Right atrium auricular region (tissue), 2 donors: ENCODE data around the gene ANKH. TPM values are rescaled to one million over a fixed set of nuclear protein-coding genes. Genes with fewer than 3 reads are reported as not detected.
"Not testable (repeated sequence)": the region's sequence is repeated elsewhere in the genome, so short reads cannot be mapped to it uniquely, and the experiment has no call there.

ENCODE experiments used
- DNase-seq: peaks from one replicate; pipeline ENCODE4 v3.0.0-alpha.2; 2019; ENCODE audit warnings: low spot score
- H3K27ac ChIP-seq, 2 donors: fragments of 200-600 bp; sonication (generic); 1 replicate in 1 of 2; 2 replicates in 1 of 2; pipeline ENCODE4 v1.5.1; 2016 to 2019
- H3K27me3 ChIP-seq, 2 donors: fragments of 200-600 bp; sonication (generic); one replicate each; pipeline versions ENCODE4 v1.5.1 to v1.6.0; 2017 to 2019
- H3K36me3 ChIP-seq: fragments of 200-600 bp; sonication (generic); one replicate; pipeline ENCODE4 v1.5.1; 2016
- H3K4me1 ChIP-seq, 2 donors: fragments of 200-600 bp; sonication (generic); one replicate each; pipeline versions ENCODE4 v1.5.1 to v1.6.0; 2017 to 2019
- H3K4me3 ChIP-seq, 2 donors: fragments of 200-600 bp; sonication (generic); 1 replicate in 1 of 2; 2 replicates in 1 of 2; pipeline ENCODE4 v1.5.1; 2017 to 2019; ENCODE audit warnings: mild to moderate bottlenecking in 1 of 2, moderate library complexity in 1 of 2
- H3K9me3 ChIP-seq, 2 donors: fragments of 200-600 bp; sonication (generic); one replicate each; pipeline ENCODE4 v1.5.1; 2019
- CTCF ChIP-seq, 2 donors: fragments of 200-600 bp; sonication (generic); IDR thresholded peaks; one replicate each; pipeline ENCODE4 v1.5.1; 2019; ENCODE audit warnings: antibody characterized with exemption in 2 of 2
- total RNA-seq, 2 donors: library from RNA; depleted of rRNA; stranded (reverse); fragments of >200 nt; gene quantifications; one replicate each; pipeline ENCODE4 v1.1.0, GENCODE V29; 2016

Gene ANKH
- 10 to 100 TPM; 52.3 to 80.4 TPM for total RNA-seq

GRCh38 chr5:14871214-14872069 lies at the start of gene ANKH:
Gene ANKH (minus strand): TSS chr5:14871778. CDS start chr5:14871447, 331 bp downstream.
- Histone ChIP-seq H3K4me3 (peak within 1 kb of the TSS; percentile 79 to 89), H3K36me3 (no peaks in the 10 kb centered on the region), H3K27me3 (no peaks in the 10 kb centered on the region), H3K4me1 (peaks cover 0 to 20% of the 10 kb centered on the region in 2 donors), H3K9me3 (no peaks in the 10 kb centered on the region), H3K27ac (peak within 1 kb of the TSS; percentile 98)
- no peak for TF ChIP-seq CTCF (IDR thresholded peaks at IDR 0.05)
- peak; percentile 82 for DNase-seq

- no peaks in the 10 kb centered on the region for H3K36me3 ChIP-seq
- peaks cover 0 to 4% of the 10 kb centered on the region in 2 donors for H3K4me1 ChIP-seq
- no peaks in the 10 kb centered on the region for H3K9me3 ChIP-seq
- TF ChIP-seq CTCF (IDR thresholded peaks at IDR 0.05): no peak
- no peak overlapping the region for H3K27ac ChIP-seq
- no peaks in the 10 kb centered on the region for H3K27me3 ChIP-seq
- no peak for DNase-seq
- no peak overlapping the region for H3K4me3 ChIP-seq
Measured at GRCh38 chr5:14920121-14920520, 48.5 kb upstream of the ANKH start.

GRCh38 chr5:14919106-14919505 lies 47.5 kb upstream of the ANKH start:
- H3K4me1 ChIP-seq, H3K27me3 ChIP-seq, H3K36me3 ChIP-seq, DNase-seq, H3K27ac ChIP-seq, H3K4me3 ChIP-seq, H3K9me3 ChIP-seq: not testable (repeated sequence)

GRCh38 chr5:14917719-14918118 lies 46.1 kb upstream of the ANKH start:
- no peak overlapping the region for H3K27ac ChIP-seq
- H3K27me3 ChIP-seq: no peaks in the 10 kb centered on the region
- TF ChIP-seq CTCF (IDR thresholded peaks at IDR 0.05): no peak
- no peak overlapping the region for H3K4me3 ChIP-seq
- H3K36me3 ChIP-seq: no peaks in the 10 kb centered on the region
- H3K9me3 ChIP-seq: no peaks in the 10 kb centered on the region
- no peaks in the 10 kb centered on the region for H3K4me1 ChIP-seq
- DNase-seq: no peak

GRCh38 chr5:14915291-14915952 lies 43.8 kb upstream of the ANKH start:
- H3K9me3 ChIP-seq: no peaks in the 10 kb centered on the region
- no peaks in the 10 kb centered on the region for H3K36me3 ChIP-seq
- no peak for TF ChIP-seq CTCF (IDR thresholded peaks at IDR 0.05)
- H3K4me3 ChIP-seq: no peak overlapping the region
- no peaks in the 10 kb centered on the region for H3K27me3 ChIP-seq
- no peak overlapping the region for H3K27ac ChIP-seq
- no peak for DNase-seq
- no peaks in the 10 kb centered on the region for H3K4me1 ChIP-seq

GRCh38 chr5:14914623-14915260 lies 43.2 kb upstream of the ANKH start:
- no peak for TF ChIP-seq CTCF (IDR thresholded peaks at IDR 0.05)
- Histone ChIP-seq H3K27me3 (no peaks in the 10 kb centered on the region), H3K4me1 (no peaks in the 10 kb centered on the region), H3K9me3 (no peaks in the 10 kb centered on the region), H3K36me3 (no peaks in the 10 kb centered on the region), H3K27ac (no peak overlapping the region), H3K4me3 (no peak overlapping the region)
- no peak for DNase-seq
